GM21576 (cell line): ENCODE measurements around the gene RAD51B.
A peak's percentile ranks its signal among the peaks of the same experiment; 100 is the strongest.
"Not testable (repeated sequence)": the region's sequence is repeated elsewhere in the genome, so short reads cannot be mapped to it uniquely, and the experiment has no call there.

Experiments used
- ATAC-seq: cut with Tn5 transposase; IDR thresholded peaks from one replicate; pipeline ENCODE4 v1.9.1; 2021; ENCODE audit warnings: mild to moderate bottlenecking, moderate library complexity; ENCODE audit not compliant: unreplicated experiment

Gene RAD51B

GRCh38 chr14:68285421-68286179 lies 466.0 kb downstream of the RAD51B start:
- ATAC-seq = peak; percentile 32

DNA sequence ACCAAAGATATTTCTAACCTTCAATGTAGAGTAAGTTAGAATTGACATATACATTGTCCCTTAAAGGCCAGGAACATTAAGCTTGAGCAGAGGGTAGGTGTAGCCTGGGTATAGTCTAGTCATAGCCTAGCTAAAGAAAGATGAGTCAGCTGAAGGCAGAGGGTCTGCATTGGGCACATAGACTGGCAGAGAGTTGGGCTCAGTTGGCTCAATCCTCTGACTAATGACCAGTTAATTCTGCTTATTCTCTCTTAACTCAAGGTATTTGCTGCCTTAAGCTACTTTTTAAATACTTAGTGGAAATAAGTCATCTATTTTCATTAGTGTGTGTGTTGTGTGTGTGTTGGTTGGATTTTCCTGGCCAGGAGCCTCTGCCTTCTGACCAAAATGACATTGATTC lies 467.1 kb downstream of the RAD51B start:
- no peak for ATAC-seq

GRCh38 chr14:68289452-68289851 lies 469.9 kb downstream of the RAD51B start:
- not testable (repeated sequence) for ATAC-seq

GRCh38 chr14:68291820-68292219 lies 472.2 kb downstream of the RAD51B start:
- ATAC-seq = no peak

DNA sequence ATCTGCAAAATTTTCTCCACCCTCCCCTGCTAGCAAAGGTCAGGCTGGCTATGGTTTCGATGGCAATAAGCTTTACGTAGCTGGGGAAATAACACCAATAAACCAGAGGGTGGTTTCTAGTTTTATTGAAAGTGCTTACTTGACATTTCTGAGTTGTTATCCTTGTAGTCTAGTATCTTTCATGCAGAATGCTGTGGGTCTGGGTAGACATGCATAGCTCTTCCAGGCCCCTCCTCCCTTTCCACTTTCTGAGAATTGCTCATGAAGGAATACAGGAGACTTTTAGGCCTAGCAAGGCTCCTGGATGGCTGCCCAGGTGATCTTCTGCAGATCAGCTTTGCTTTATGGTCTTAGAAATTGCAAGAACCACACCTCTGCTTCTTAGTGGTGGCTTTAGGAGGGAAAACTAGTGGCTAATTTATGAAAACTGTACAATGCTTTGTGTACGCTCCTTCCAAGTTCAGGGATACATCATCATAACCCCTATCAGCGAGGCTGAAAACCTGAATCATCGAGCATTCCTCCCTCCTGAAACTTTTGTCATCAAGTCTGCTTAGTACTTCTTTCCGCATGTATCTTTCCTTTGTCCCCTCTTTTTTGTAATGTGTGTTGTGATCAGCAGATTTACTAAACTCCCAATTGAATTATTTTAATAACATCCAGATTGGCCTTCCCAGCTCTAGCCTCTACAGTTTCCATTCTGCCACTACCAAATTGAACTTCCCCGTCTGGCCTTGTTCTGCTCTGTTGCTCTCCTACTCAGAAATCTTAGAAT lies 473.0 kb downstream of the RAD51B start:
- no peak for ATAC-seq

DNA sequence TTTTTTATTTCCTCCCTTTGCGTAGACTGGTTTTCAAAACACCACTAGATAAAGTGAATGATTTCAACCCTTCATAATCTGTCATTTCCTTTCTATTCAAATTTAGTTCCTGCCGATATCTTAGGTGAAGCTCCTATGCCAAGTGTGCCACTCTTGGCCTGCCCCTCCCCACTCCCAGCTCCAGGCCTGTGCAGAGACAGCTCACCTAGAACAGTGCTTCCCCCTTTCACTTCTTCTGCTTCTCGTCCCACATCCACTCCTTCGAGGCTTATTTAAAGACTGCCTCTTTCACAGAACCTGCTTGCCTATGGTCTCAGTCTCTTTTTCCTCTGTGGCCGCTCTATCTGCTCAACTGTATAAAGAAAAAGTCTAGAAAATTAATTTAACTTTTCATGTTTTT lies 473.8 kb downstream of the RAD51B start:
- ATAC-seq = no peak

DNA sequence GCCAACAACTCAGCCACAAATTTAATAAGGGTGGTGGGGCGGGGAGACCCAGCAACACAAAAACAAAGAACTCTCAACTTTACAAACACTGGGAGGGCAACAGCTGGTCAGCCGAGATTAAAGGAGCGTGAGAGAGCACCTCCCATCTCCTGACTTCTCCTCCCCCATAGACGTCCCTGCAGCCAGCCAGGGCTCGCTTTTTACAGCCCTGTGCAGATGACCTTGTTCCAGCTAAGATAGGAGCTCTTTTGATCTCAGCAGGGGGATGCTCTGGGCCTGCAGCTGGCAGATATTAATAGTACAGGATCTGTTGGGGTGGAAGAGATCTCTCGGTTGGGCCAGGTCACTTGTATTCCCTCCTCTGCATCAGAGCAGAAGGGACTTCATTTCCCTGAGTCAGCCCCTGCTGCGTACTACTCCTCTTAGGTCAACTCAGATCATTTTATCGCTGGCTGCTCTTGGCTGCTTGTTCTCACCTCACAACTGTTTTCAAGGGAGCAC lies 475.8 kb downstream of the RAD51B start:
- ATAC-seq = no peak

GRCh38 chr14:68297039-68297438 lies 477.5 kb downstream of the RAD51B start:
- ATAC-seq = no peak

GRCh38 chr14:68297876-68298468 lies 478.4 kb downstream of the RAD51B start:
- no peak for ATAC-seq

- no peak for ATAC-seq
Observed at GRCh38 chr14:68300608-68301007, 481.0 kb downstream of the RAD51B start.

DNA sequence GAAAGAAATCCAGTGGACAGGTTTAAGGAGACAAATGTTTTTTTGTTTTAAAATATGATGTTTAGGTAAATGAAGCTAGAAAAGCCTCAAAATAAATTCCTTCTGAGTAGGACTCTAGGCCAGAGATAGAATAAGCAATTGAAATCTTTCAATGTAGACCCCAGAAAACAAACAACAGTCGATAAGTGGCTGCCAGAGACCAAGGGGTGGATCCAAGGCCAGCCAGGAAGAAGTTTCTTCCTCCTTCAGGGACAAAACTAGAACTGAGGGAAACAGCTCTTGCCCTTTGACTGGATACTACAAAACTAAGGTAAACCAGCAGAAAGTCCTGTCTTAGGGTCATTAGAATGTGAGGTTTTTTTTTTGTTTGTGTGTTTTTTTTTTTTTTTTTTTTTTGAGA lies 481.6 kb downstream of the RAD51B start:
- ATAC-seq = no peak

- ATAC-seq = not testable (repeated sequence)
Observed at GRCh38 chr14:68302938-68303337, 483.4 kb downstream of the RAD51B start.

DNA sequence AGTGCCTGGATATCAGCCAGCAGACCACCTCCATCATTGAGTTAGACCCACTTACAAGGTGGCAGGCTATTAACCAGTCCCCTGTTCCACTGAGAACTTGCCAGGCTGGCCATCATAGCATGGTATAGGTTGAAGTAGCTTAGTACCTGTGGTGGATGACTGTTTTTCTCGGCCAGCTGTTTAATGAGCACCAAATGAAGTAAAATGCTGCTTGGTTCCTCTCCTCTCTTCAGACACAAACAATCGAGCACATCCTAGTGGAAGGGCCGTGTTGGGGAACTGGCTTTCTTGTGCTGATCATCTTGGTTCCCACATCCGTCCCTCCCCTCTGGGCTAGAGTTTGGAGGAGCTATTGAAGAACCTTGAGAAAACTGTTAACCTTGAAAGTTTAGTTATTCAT lies 486.2 kb downstream of the RAD51B start:
- ATAC-seq = peak; percentile 27

DNA sequence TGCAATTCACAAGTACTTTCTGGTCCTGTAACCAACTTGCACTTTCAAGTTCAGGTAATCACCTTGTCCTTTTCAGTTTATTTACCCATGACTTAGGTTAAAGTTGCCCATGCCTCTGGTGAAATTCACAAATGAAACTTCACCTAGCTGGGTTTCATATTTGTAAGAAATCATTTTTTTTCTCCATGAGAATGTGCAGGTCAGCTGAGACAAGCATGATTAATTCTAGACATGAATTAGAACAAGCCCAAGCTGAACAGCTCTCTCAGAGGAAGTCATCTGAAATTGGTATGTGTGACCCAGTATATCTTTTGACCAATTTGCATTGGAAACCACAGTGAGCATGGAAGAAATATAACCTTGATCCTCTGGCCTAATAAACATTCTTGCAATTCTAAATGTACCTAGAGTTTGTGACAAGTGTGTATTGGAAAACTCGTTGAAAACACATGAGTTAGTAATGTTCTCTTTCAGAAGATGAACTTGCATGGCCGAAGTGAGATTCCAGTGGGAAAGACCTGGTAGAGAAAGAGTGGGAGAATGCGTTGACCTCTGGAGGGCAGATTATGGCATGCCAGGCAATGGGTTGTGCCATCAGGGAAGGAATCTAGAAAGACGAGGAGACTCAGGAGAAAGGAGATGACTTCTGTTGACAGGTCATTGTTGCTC lies 486.8 kb downstream of the RAD51B start:
- peak; percentile 80 for ATAC-seq

DNA sequence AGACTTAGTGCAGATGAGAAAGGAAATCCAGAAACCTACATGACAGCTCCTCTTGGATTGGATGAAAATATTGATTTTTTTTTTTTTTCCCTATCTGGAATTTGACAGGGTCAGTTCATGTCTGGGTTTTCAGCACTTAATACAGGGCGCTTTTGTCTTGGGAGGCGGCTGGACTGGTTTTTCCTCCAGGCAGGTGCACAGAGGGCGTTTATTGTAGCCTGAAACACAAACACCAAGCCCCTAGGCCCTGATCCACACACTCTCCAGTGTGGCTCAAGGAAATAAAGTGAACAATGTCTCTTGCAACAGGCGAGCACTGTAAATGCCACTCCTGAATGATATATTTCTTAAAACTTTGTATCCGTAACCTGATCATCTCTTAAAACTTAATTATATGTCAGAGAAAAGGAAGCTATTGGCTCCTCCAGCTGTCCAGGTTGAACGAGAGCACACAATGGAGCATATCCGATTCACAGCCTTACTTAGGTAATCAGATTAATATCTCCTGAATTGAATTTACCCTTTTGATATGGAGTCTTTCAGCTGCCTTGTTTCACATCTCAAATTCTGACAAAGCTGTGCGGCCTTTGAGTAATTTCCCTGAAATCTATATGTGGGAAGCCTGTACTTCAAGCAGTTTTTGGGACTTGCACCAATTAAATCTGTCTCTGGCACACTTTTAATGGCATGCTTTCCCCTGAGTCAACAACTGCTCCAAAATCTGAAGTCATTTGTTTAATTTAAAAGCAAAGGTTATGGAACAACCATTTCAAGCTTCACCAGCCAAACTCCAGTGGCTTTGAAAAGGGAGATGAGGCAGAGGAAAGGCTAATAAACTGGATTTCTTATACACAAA lies 487.6 kb downstream of the RAD51B start:
- no peak for ATAC-seq

- ATAC-seq = no peak
Observed at GRCh38 chr14:68307790-68308168, 488.2 kb downstream of the RAD51B start.

DNA sequence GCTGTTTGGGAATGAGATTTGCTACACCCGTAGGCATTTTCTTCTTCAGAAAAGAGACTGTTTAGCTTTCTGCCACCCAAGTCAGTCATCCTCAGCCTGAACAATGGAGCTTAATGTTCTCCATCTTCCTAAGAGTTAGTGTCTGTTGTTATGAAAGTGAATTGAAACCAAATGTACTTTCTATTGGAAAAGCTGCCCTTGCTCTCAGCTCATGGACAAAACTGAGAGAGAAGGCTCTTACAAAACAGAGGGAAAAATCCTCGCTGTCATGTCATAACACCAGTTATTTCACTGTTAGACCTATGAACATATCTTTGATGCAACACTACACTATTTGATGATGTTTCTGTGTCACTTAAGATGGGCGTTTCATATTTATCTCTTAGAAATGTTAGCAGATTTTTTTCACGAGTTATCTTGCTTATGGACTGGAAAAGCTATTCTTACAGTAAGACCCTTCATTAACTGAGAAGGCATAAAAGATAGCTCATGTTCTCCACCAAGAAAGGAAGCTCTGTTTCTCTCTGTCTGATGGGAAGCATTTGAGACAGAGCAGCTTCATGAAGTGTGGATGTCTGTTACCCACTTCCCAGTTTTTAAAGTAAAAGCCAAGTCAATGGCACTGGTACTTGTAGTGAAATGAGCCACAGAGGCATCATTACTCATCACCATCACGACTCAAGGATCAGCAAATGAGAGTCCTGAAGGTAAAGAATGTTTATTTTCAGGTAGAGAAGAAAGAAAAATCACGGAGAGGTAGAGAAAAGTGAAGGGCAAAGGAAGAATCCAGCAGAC lies 489.3 kb downstream of the RAD51B start:
- no peak for ATAC-seq

GRCh38 chr14:68309616-68310015 lies 490.0 kb downstream of the RAD51B start:
- ATAC-seq = no peak

DNA sequence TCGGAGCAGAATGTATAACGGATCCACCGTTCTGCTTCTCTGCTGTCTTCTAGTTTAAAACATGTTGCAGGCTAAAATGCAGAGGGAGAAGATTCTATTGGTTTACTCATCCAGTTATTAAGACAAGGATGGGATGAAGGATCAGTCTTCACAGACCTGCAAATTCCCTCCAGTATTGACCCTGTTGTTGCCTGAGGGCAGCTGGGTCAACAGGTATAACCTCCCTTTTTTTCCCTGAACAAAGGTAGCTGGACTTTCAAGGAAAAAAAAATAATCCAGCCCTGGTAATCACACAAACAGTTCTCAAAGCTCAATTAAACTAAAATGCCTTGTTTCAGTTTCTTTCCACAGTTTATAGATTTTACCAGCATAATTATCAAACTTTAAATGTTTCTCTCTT lies 492.7 kb downstream of the RAD51B start:
- ATAC-seq = no peak
